Measurements from ENCODE around the gene FOXO3.

- no peak for TF ChIP-seq CTCF (IDR thresholded peaks at IDR 0.05; ENCODE audit: low read depth, low read length)
- no peak for TF ChIP-seq EZH2phosphoT487 (IDR thresholded peaks at IDR 0.05; ENCODE audit: low read depth)
These were observed 7.4 kb downstream of the FOXO3 start for GRCh38 chr6:108568101-108568500.

All from OCI-LY3 (cell line).